GM03348 (cell line): ENCODE results near the gene DNAJC19.

Experiments used
- DNase-seq: peaks from one replicate; pipeline ENCODE4 v3.0.0; 2012; ENCODE audit warnings: low spot score

Gene DNAJC19

GRCh38 chr3:180961087-180961486 is 28.4 kb downstream of the DNAJC19 start:
- DNase-seq = no peak

GRCh38 chr3:180959691-180960090 is 29.8 kb downstream of the DNAJC19 start:
- no peak for DNase-seq

- DNase-seq = no peak
Observed at GRCh38 chr3:180947761-180948390, 41.7 kb downstream of the DNAJC19 start.

GRCh38 chr3:180940826-180941225 is 48.7 kb downstream of the DNAJC19 start:
- no peak for DNase-seq

DNA sequence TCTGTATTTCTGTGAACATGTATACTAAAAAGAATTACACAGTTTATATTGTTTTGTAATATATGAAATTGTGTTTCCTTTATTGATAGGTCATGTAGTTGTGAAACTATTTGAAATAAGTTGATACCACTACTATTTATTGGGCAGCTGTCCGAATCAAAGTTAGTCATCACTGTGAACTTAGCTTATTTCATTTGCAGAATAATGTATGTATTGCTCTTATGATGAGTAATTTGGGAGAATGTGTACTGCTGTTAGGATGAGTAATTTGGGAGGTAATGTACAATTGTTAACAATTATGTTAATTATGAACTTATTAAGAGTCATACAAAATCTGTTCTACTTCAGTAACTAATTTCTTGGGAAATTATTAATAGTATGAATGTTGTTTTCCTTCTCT is 54.9 kb downstream of the DNAJC19 start:
- no peak for DNase-seq
